ENCODE data around the gene HCLS1.

Gene HCLS1

DNA sequence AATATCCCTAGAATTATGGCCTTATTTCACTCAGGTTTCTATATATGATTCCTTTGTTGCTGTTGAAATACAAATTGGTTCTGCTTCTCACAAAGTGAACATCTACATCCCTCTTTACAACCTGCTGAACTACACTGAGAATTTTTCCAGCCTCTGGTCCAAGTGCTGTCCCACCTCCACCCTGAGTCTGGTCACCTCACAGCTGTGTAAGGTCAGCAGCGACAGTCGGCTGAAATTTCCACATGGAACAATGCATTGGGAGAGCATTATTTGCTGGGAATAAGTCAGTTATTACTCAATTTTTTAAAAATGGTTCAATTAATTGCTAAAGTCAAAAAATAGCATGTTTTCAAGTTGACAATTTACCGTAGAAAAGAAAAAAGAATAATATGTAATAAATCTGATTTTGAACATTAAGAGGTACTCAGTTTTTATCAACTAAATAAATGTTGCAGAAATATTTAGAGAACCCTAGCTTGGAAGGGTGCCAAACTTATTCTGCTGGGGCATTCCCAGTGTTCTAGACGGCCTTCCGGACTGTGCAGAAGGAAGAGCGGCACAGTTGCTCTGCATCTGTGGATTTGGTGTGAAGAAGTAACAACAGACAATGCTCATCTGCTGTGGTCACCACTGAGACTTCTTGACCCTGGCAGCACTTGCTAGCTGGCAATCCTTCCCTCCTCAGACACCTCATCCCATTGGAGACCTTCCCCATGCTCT, 1.8 kb downstream of the HCLS1 start:
- Histone ChIP-seq H3K79me2 (ENCODE audit: control insufficient read depth, insufficient read depth, low read length, poor library complexity) (peaks cover 2% of the 10 kb centered on the region), H3K4me2 (ENCODE audit: low read length) (no peak overlapping the region), H3K4ac (ENCODE audit: low read depth, low read length) (no peak overlapping the region), H3K18ac (ENCODE audit: low read length) (no peak overlapping the region), H3K36me3 (ENCODE audit: control insufficient read depth in 1 of 2, insufficient read depth in 2 of 2, low read length in 2 of 2) (no peaks in the 10 kb centered on the region), H2AFZ (ENCODE audit: insufficient read depth, low read length, poor library complexity) (no peak overlapping the region), H2BK5ac (ENCODE audit: low read depth, low read length, poor library complexity) (no peak overlapping the region), H3K9ac (ENCODE audit: low read length) (no peak overlapping the region), H3K27ac (ENCODE audit: low read depth, low read length) (no peak overlapping the region), H4K8ac (ENCODE audit: low read depth, low read length) (no peak overlapping the region), H2AK5ac (ENCODE audit: low read length) (no peak overlapping the region), H3K4me1 (ENCODE audit: control insufficient read depth in 1 of 2, insufficient read depth in 2 of 2, low read length in 2 of 2) (peaks cover 12 to 17% of the 10 kb centered on the region in 2 experiments), H3K4me3 (ENCODE audit: low read depth, low read length) (no peak overlapping the region), H4K91ac (ENCODE audit: low read depth, low read length) (no peak overlapping the region), H4K12ac (ENCODE audit: low read depth, low read length) (no peak overlapping the region), H2BK12ac (ENCODE audit: low read length) (no peak overlapping the region), H3K9me3 (ENCODE audit: insufficient read depth, low read depth, low read length) (peaks cover 2% of the 10 kb centered on the region), H2BK120ac (ENCODE audit: insufficient read depth, low read length, poor library complexity) (no peak overlapping the region), H3K14ac (ENCODE audit: low read length) (no peak overlapping the region), H3K23ac (ENCODE audit: low read length) (no peak overlapping the region), H3K27me3 (ENCODE audit: insufficient read depth, low read length) (no peaks in the 10 kb centered on the region), H3K79me1 (ENCODE audit: low read length) (peaks cover 5% of the 10 kb centered on the region)
- DNase-seq, result no peak
- WGBS (ENCODE audit: extremely low coverage, insufficient coverage, insufficient read length), result no CpG with 5 or more reads among the region's 6 CpGs

DNA sequence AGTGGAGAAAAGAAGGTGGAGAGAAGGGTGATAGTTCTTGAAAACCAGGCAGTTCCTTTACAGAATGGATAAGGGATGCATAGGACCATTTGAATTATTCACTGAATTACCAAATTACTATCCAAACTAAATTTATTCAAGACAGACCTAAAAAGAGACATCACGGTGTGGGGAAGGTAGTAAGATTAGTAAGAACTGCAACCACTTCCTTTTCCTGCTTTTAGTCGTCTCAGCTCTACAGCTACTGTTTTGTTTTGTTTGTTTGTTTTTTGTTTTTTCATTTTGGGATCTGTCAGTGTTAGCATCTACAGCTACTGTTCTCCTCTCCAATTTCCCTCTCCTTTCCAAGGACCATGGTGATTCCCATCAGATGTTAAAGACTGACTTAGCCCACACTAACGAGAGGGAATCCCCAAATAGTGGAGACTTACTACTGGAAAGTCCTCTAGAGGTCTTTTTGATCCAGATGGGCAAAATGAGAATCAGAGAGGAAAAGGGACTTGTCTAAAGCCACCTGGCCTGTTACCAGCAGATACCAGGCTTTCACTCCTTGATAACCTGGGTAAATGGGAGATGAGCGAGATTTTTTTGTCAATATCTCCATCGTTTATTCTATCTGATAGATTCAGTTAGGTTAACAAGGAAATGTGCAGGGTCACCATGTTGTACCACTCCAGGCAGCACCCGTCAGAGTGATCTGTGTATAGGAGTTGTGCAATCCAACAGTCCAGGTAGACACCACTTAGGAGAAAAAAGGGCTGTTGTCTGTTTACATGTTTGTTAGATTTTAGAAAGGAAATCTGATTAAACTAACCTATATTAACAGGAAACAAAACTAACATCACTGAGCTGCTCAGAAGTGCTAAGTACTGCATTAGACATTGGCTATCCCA, 6.0 kb downstream of the HCLS1 start:
- Histone ChIP-seq H4K8ac (ENCODE audit: low read depth, low read length) (no peak overlapping the region), H3K23ac (ENCODE audit: low read length) (no peak overlapping the region), H3K4me3 (ENCODE audit: low read depth, low read length) (no peak overlapping the region)

DNA sequence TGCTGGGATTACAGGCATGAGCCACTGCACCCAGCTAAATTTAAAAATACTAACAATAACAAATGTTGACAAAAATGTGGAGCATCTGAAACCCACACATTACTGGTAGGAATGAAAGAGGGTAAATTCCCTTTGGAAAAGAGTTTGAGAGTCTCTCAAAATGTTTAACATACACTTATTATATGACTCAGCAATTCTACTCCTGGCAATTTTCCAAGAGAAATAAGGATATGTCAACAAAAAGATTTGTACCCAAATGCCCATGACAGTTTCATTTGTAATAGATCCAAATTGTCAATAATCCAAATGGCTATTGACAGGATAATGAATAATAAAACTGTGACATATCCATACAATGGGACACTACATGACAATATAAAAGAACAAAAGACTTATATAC, 9.0 kb downstream of the HCLS1 start:
- H3K23ac ChIP-seq (ENCODE audit: low read length), result no peak overlapping the region
- H3K27me3 ChIP-seq (ENCODE audit: insufficient read depth, low read length), result no peaks in the 10 kb centered on the region
- no peak overlapping the region for H3K4ac ChIP-seq (ENCODE audit: low read depth, low read length)
- H3K27ac ChIP-seq (ENCODE audit: low read depth, low read length), result no peak overlapping the region
- no peak overlapping the region for H2BK12ac ChIP-seq (ENCODE audit: low read length)
- H3K9ac ChIP-seq (ENCODE audit: low read length), result no peak overlapping the region
- no peak overlapping the region for H4K91ac ChIP-seq (ENCODE audit: low read depth, low read length)
- H3K36me3 ChIP-seq (ENCODE audit: control insufficient read depth in 1 of 2, insufficient read depth in 2 of 2, low read length in 2 of 2), result no peaks in the 10 kb centered on the region
- H3K4me1 ChIP-seq (ENCODE audit: control insufficient read depth in 1 of 2, insufficient read depth in 2 of 2, low read length in 2 of 2), result no peaks in the 10 kb centered on the region
- H3K4me3 ChIP-seq (ENCODE audit: low read depth, low read length), result no peak overlapping the region
- no peak overlapping the region for H2BK120ac ChIP-seq (ENCODE audit: insufficient read depth, low read length, poor library complexity)
- H2AFZ ChIP-seq (ENCODE audit: insufficient read depth, low read length, poor library complexity), result no peak overlapping the region
- DNase-seq, result no peak
- no peaks in the 10 kb centered on the region for H3K79me2 ChIP-seq (ENCODE audit: control insufficient read depth, insufficient read depth, low read length, poor library complexity)
- H3K14ac ChIP-seq (ENCODE audit: low read length), result no peak overlapping the region
- no peak overlapping the region for H2AK5ac ChIP-seq (ENCODE audit: low read length)
- no peaks in the 10 kb centered on the region for H3K9me3 ChIP-seq (ENCODE audit: insufficient read depth, low read depth, low read length)
- no peak overlapping the region for H4K8ac ChIP-seq (ENCODE audit: low read depth, low read length)
- H4K12ac ChIP-seq (ENCODE audit: low read depth, low read length), result no peak overlapping the region
- H3K79me1 ChIP-seq (ENCODE audit: low read length), result no peaks in the 10 kb centered on the region
- H2BK5ac ChIP-seq (ENCODE audit: low read depth, low read length, poor library complexity), result no peak overlapping the region
- no peak overlapping the region for H3K18ac ChIP-seq (ENCODE audit: low read length)
- no peak overlapping the region for H3K4me2 ChIP-seq (ENCODE audit: low read length)

More for the DNA sequence above, 6.0 kb downstream of the HCLS1 start:
- Histone ChIP-seq H2AFZ (ENCODE audit: insufficient read depth, low read length, poor library complexity) (no peak overlapping the region), H2BK120ac (ENCODE audit: insufficient read depth, low read length, poor library complexity) (no peak overlapping the region), H2AK5ac (ENCODE audit: low read length) (no peak overlapping the region), H3K18ac (ENCODE audit: low read length) (no peak overlapping the region), H4K12ac (ENCODE audit: low read depth, low read length) (no peak overlapping the region), H4K91ac (ENCODE audit: low read depth, low read length) (no peak overlapping the region), H3K9me3 (ENCODE audit: insufficient read depth, low read depth, low read length) (peaks cover 2% of the 10 kb centered on the region), H3K4me1 (ENCODE audit: control insufficient read depth in 1 of 2, insufficient read depth in 2 of 2, low read length in 2 of 2) (no peaks in the 10 kb centered on the region), H3K14ac (ENCODE audit: low read length) (no peak overlapping the region), H3K4me2 (ENCODE audit: low read length) (no peak overlapping the region), H3K27me3 (ENCODE audit: insufficient read depth, low read length) (no peaks in the 10 kb centered on the region), H3K79me1 (ENCODE audit: low read length) (no peaks in the 10 kb centered on the region), H2BK12ac (ENCODE audit: low read length) (no peak overlapping the region), H3K36me3 (ENCODE audit: control insufficient read depth in 1 of 2, insufficient read depth in 2 of 2, low read length in 2 of 2) (no peaks in the 10 kb centered on the region), H3K27ac (ENCODE audit: low read depth, low read length) (no peak overlapping the region), H2BK5ac (ENCODE audit: low read depth, low read length, poor library complexity) (no peak overlapping the region), H3K4ac (ENCODE audit: low read depth, low read length) (no peak overlapping the region), H3K79me2 (ENCODE audit: control insufficient read depth, insufficient read depth, low read length, poor library complexity) (no peaks in the 10 kb centered on the region), H3K9ac (ENCODE audit: low read length) (no peak overlapping the region)
- no peak for DNase-seq
- WGBS (ENCODE audit: extremely low coverage, insufficient coverage, insufficient read length), result no CpG with 5 or more reads among the region's 6 CpGs

DNA sequence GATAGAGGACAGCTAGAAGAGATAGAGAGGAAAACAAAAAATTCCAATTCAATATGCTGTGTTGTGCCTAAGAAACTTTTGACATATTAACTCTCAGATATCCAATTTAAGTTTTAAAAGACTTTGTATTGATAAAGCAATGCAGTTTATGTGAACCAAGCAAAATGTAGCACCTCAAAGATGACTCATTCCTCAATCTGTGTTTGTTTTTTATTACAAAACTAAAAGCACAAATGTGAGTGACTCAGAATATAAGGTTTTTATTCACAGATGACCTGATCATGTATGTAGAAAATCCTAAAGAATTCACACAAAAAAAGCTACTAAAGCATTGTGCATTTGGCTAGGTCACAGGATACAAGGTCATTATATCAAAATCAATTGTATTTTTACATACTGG, 11.1 kb downstream of the HCLS1 start:
- Histone ChIP-seq H2BK120ac (ENCODE audit: insufficient read depth, low read length, poor library complexity) (no peak overlapping the region), H3K4me1 (ENCODE audit: control insufficient read depth in 1 of 2, insufficient read depth in 2 of 2, low read length in 2 of 2) (no peaks in the 10 kb centered on the region), H3K9ac (ENCODE audit: low read length) (no peak overlapping the region), H2BK5ac (ENCODE audit: low read depth, low read length, poor library complexity) (no peak overlapping the region), H2AK5ac (ENCODE audit: low read length) (no peak overlapping the region), H3K4me3 (ENCODE audit: low read depth, low read length) (no peak overlapping the region), H4K91ac (ENCODE audit: low read depth, low read length) (no peak overlapping the region), H3K23ac (ENCODE audit: low read length) (no peak overlapping the region), H3K79me1 (ENCODE audit: low read length) (no peaks in the 10 kb centered on the region), H3K9me3 (ENCODE audit: insufficient read depth, low read depth, low read length) (no peaks in the 10 kb centered on the region), H2AFZ (ENCODE audit: insufficient read depth, low read length, poor library complexity) (no peak overlapping the region), H3K4me2 (ENCODE audit: low read length) (no peak overlapping the region), H3K27ac (ENCODE audit: low read depth, low read length) (no peak overlapping the region), H3K14ac (ENCODE audit: low read length) (no peak overlapping the region), H3K4ac (ENCODE audit: low read depth, low read length) (no peak overlapping the region), H2BK12ac (ENCODE audit: low read length) (no peak overlapping the region), H4K8ac (ENCODE audit: low read depth, low read length) (no peak overlapping the region), H3K36me3 (ENCODE audit: control insufficient read depth in 1 of 2, insufficient read depth in 2 of 2, low read length in 2 of 2) (no peaks in the 10 kb centered on the region), H4K12ac (ENCODE audit: low read depth, low read length) (no peak overlapping the region), H3K79me2 (ENCODE audit: control insufficient read depth, insufficient read depth, low read length, poor library complexity) (no peaks in the 10 kb centered on the region), H3K18ac (ENCODE audit: low read length) (no peak overlapping the region), H3K27me3 (ENCODE audit: insufficient read depth, low read length) (no peaks in the 10 kb centered on the region)
- DNase-seq, result no peak

Data from trophoblast cell (in vitro differentiated cells and primary cell).